Osteoblast (primary cell): ENCODE data around the gene HIGD1C. TPM values are rescaled to one million over a fixed set of nuclear protein-coding genes. Genes with fewer than 3 reads are reported as not detected.
"Not testable (repeated sequence)": the region's sequence is repeated elsewhere in the genome, so short reads cannot be mapped to it uniquely, and the experiment has no call there.

ENCODE experiments used
- DNase-seq: peaks from one replicate; pipeline ENCODE4 v3.0.0; 2011; ENCODE audit warnings: low spot score, mixed read lengths; ENCODE audit not compliant: insufficient read length; ENCODE audit errors: missing footprints
- H2AFZ ChIP-seq: 2 replicates; pipeline ENCODE4 v1.6.0; 2011; ENCODE audit warnings: mild to moderate bottlenecking, low read length
- H3K27ac ChIP-seq: 2 replicates; pipeline ENCODE4 v1.5.1; 2011; ENCODE audit warnings: mild to moderate bottlenecking, low read depth, low read length, moderate library complexity
- H3K27me3 ChIP-seq: 2 replicates; pipeline ENCODE4 v1.6.0; 2012; ENCODE audit warnings: mild to moderate bottlenecking, control low read depth, inconsistent platforms, low read length, moderate library complexity; ENCODE audit not compliant: insufficient read depth
- H3K36me3 ChIP-seq: 2 replicates; pipeline ENCODE4 v1.5.1; 2011; ENCODE audit warnings: mild to moderate bottlenecking, low read length, control low read depth, moderate library complexity; ENCODE audit not compliant: insufficient read depth
- H3K4me1 ChIP-seq: 2 replicates; pipeline ENCODE4 v1.5.1; 2011; ENCODE audit warnings: mild to moderate bottlenecking, low read length, control low read depth, moderate library complexity; ENCODE audit not compliant: insufficient read depth
- H3K4me2 ChIP-seq: 2 replicates; pipeline ENCODE4 v1.6.0; 2011; ENCODE audit warnings: mild to moderate bottlenecking, low read length; ENCODE audit not compliant: insufficient read depth
- H3K4me3 ChIP-seq: fragments of 200-600 bp; sonication (generic); 3 replicates; pipeline ENCODE4 v1.5.1; 2012; ENCODE audit warnings: mild to moderate bottlenecking, low read length, inconsistent platforms; ENCODE audit not compliant: insufficient read depth
- H3K79me2 ChIP-seq: 2 replicates; pipeline ENCODE4 v1.6.0; 2012; ENCODE audit warnings: mild to moderate bottlenecking, low read length, control low read depth, inconsistent platforms; ENCODE audit not compliant: insufficient read depth
- H3K9me3 ChIP-seq: 2 replicates; pipeline ENCODE4 v1.5.1; 2011; ENCODE audit warnings: low read depth, low read length, control low read depth
- H4K20me1 ChIP-seq: 2 replicates; pipeline ENCODE4 v1.6.0; 2012; ENCODE audit warnings: mild to moderate bottlenecking, low read length, control low read depth; ENCODE audit not compliant: insufficient read depth
- total RNA-seq: library from RNA; depleted of rRNA; stranded (reverse); fragments of >200 nt; gene quantifications from 2 replicates; pipeline ENCODE4 v1.2.3, GENCODE V29; 2012
- TF ChIP-seq, protein P1 (sequence below): IDR thresholded peaks from 2 replicates; pipeline ENCODE4 v1.5.1; 2011; ENCODE audit warnings: mild to moderate bottlenecking, low read depth, low read length, moderate library complexity; ENCODE audit errors: extremely low read depth

Gene HIGD1C
- total RNA-seq, 1 donor: not detected

DNA sequence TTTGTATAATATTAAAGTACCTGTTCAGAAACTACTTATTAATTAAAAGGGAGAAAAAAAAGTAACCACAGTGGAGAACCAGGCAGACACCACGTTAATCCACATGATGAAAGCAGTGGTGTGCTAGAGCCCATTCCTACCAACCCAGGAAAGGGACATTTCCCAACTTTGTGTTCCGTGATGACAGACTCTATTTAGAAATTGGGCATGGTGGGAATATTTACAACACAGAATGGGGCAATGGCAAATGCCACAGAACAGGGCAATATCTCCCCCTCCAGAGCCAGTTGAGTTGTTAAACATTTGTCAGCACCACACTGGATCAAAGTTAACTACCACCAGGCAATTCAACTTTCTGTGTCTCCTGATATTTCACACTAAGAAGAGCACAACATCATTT, 1.2 kb upstream of the HIGD1C start:
- Histone ChIP-seq H3K27ac (no peak overlapping the region), H2AFZ (no peak overlapping the region), H3K4me1 (peaks cover 5% of the 10 kb centered on the region), H3K36me3 (no peaks in the 10 kb centered on the region), H4K20me1 (no peaks in the 10 kb centered on the region), H3K4me2 (no peak overlapping the region), H3K9me3 (no peaks in the 10 kb centered on the region), H3K4me3 (no peak overlapping the region), H3K27me3 (no peaks in the 10 kb centered on the region), H3K79me2 (no peaks in the 10 kb centered on the region)
- TF ChIP-seq, protein P1, sequence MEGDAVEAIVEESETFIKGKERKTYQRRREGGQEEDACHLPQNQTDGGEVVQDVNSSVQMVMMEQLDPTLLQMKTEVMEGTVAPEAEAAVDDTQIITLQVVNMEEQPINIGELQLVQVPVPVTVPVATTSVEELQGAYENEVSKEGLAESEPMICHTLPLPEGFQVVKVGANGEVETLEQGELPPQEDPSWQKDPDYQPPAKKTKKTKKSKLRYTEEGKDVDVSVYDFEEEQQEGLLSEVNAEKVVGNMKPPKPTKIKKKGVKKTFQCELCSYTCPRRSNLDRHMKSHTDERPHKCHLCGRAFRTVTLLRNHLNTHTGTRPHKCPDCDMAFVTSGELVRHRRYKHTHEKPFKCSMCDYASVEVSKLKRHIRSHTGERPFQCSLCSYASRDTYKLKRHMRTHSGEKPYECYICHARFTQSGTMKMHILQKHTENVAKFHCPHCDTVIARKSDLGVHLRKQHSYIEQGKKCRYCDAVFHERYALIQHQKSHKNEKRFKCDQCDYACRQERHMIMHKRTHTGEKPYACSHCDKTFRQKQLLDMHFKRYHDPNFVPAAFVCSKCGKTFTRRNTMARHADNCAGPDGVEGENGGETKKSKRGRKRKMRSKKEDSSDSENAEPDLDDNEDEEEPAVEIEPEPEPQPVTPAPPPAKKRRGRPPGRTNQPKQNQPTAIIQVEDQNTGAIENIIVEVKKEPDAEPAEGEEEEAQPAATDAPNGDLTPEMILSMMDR: no peak
- DNase-seq: no peak

GRCh38 chr12:50953047-50953446, 703 bp downstream of the HIGD1C start:
- Histone ChIP-seq H3K27me3 (no peaks in the 10 kb centered on the region), H3K27ac (no peak overlapping the region), H3K36me3 (no peaks in the 10 kb centered on the region), H3K4me1 (no peaks in the 10 kb centered on the region), H3K79me2 (no peaks in the 10 kb centered on the region), H4K20me1 (no peaks in the 10 kb centered on the region), H3K9me3 (no peaks in the 10 kb centered on the region), H2AFZ (no peak overlapping the region), H3K4me3 (no peak overlapping the region), H3K4me2 (no peak overlapping the region)
- no peak for DNase-seq
- TF ChIP-seq, protein P1: no peak

GRCh38 chr12:50954789-50955188, 2.4 kb downstream of the HIGD1C start:
- H3K9me3 ChIP-seq, H4K20me1 ChIP-seq, H3K4me1 ChIP-seq, DNase-seq, H2AFZ ChIP-seq, H3K27ac ChIP-seq, H3K4me2 ChIP-seq, H3K79me2 ChIP-seq, H3K4me3 ChIP-seq, H3K36me3 ChIP-seq, H3K27me3 ChIP-seq: not testable (repeated sequence)

- no peaks in the 10 kb centered on the region for H3K4me1 ChIP-seq
- DNase-seq: peak; percentile 65
- no peaks in the 10 kb centered on the region for H3K9me3 ChIP-seq
- no peaks in the 10 kb centered on the region for H4K20me1 ChIP-seq
- no peak overlapping the region for H2AFZ ChIP-seq
- no peaks in the 10 kb centered on the region for H3K27me3 ChIP-seq
- H3K4me2 ChIP-seq: no peak overlapping the region
- H3K79me2 ChIP-seq: no peaks in the 10 kb centered on the region
- no peaks in the 10 kb centered on the region for H3K36me3 ChIP-seq
- no peak overlapping the region for H3K27ac ChIP-seq
- TF ChIP-seq, protein P1: no peak
- H3K4me3 ChIP-seq: no peak overlapping the region
These were observed 2.9 kb downstream of the HIGD1C start for GRCh38 chr12:50955288-50955687.
